GM21723 (cell line): ENCODE results near the gene PIAS1.

Source experiments
- ATAC-seq: cut with Tn5 transposase; IDR thresholded peaks from one replicate; pipeline ENCODE4 v1.9.1; 2021; ENCODE audit warnings: mild to moderate bottlenecking, moderate library complexity; ENCODE audit not compliant: unreplicated experiment

PIAS1 gene

DNA sequence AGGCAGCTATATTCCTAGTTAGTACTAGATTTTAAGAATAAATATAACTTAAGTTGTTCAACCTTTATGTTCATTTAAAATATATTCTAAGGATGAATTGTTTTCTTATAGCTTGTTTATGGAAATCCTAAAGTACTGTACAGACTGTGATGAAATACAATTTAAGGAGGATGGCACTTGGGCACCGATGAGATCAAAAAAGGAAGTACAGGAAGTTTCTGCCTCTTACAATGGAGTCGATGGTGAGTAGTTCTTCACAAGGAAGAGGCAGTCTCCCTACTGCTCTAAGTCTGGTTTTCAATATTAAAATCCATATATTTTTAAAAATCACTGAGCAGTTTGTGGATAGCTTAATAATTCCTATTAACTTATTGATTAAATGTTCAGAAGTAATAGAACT, 121.4 kb downstream of the PIAS1 start:
- ATAC-seq: no peak

DNA sequence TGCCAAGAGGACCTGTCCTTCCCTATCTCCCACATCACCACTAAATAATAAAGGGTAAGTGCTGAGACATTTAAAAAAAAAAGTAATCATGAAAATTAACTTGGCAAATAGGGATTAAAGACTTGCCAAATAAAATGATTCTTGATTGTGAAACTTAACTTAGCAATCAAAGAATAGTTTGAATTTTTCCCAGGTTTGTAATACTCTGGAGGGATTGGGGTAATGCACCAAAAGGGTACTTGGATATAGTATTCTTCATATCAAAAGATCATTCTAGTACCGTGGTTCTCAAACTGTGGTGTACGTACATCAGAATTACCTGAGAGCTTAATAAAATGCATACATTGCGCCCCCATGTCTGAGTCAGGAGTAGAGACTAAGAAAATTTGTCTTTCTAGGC, 122.5 kb downstream of the PIAS1 start:
- no peak for ATAC-seq

DNA sequence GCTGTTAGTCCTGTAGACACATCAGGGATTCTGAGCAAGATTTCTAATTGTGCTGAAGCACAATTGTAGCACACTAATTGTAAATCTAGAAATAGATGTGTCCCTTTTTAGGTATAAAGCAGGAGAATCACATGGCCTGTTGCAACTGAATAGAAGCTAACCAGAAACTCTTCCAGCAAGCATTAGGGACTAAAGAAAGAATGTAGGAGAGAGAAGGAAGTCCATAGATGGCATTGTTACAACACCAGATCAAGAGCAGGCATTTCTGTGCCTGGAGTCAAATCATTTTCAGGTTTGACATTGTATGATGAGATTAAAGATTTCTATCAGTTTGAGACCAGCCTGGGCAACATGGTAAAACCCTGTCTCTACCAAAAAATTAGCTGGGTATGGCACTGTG, 123.6 kb downstream of the PIAS1 start:
- ATAC-seq: no peak

DNA sequence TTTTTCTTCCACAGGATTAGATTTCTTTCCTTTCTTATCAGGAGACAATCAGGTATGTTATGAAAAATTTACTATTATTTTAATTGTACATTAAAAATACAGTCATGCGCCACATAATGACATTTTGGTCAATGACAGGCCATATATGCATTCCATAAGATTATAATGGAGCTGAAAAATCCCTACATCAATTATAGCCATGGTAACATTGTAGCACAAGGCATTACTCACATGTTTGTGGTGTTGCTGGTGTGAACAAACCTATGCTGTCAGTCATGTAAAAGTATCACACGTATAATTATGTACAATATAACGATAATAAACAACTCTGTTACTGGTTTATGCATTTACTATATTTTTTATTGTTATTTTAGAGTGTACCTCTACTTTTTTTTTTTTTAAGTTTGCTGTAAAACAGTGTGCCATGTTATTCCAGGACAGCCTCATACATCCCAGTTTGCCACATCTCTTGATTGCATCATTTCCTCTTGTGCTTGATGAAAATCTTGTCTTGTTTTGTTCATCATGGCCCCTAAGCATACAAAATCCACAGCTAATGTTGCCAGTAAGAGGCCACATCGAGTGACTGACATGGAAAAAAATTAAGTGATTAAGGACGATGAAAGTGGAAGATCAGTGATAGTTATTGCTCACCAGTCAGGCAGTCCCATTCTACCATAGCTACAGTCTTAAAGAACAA, 129.7 kb downstream of the PIAS1 start:
- no peak for ATAC-seq

DNA sequence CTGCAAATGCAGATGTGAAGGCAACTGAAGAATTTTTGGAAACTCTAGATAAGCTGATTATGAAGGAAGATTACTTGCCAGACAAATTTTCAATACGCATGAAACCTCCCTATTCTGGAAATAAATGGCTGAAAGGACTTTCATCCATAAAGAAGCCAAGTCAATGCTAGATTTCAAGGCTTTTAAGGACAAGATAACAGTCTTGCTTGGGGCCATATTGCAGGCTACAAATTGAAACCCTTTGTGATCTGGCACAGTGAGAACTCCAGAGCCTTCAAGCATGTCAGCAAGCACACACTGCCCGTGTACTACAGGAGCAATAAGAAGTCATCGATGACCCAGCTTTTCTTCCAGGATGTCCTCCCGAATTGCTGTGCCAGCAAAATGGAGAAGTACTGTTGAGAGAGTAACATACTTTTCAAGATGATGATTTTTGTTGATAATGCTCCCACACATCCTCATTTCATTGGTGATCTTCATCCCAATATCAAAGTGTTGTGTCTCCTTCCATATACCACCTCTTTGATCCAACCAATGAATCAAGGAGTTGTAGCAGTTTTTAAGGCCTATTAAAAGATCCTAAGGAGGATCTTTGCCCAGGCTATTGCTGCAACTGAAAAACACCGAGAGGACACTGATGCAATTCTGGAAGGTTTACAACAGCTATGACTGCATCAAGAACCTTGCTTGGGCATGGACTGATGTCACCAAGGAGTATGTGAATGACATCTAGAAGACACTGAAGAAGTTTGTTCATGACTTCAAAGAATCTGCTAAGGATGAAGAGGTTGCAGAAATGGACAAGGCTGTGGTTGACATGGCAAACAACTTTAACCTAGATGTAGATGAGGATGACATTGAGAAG, 130.7 kb downstream of the PIAS1 start:
- no peak for ATAC-seq

DNA sequence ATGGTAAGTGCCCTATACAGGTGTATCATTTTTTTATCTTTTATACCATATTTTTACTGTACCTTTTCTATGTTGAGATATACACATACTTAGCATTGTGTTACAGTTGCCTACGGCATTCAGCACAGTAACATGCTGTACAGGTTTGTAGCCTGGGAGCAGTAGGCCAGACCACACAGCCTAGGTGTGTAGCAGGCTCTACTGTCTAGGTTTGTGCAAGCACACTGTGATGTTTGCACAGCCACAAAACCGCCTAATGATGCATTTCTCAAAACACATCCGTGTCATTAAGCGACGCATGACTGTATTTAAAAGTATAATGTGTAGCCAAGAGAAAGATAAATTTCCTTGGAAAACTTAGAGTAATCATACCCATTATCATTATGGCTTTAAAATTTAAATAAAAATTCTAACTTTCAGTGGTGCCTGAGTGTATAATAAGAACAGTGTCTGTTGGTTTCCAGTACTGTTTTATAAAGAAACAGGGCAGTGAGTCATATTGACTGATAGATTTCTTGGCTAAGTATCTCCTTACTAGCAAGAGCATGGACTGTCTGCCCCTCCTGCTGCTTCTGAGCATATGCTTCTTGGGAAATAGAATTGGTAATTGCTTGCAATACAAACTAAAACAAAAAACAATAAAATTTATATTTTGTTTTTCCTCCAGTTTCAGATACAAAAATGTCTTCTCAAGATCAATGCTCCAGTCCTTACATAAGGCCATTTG, 132.7 kb downstream of the PIAS1 start:
- no peak for ATAC-seq

DNA sequence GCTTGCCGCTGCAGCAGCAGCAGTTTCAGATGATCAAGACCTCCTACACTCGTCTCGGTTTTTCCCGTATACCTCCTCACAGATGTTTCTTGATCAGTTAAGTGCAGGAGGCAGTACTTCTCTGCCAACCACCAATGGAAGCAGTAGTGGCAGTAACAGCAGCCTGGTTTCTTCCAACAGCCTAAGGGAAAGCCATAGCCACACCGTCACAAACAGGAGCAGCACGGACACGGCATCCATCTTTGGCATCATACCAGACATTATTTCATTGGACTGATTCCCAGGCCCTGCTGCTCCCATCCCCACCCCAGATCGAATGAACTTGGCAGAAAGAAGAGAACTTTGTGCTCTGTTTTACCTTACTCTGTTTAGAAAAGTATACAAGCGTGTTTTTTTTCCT, 133.4 kb downstream of the PIAS1 start:
- no peak for ATAC-seq

DNA sequence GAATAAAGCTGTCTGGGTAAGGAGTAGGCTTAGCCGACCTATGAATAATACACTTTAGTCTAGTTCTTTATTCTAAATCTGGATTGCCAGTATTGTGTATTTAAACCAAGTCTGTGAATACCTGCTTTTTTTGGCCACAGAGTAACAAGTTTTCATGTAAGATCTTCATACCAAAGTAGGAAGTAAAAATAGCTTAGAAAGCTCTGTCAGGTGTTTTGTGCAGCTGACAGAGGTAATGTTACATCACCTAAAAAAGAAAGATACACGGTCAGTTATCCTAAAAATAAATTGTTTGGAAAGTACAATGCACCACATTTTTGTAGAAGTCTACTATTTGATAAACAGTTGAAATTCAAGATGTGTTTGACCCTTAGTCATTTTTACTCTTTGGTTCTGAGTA, 134.5 kb downstream of the PIAS1 start:
- no peak for ATAC-seq

DNA sequence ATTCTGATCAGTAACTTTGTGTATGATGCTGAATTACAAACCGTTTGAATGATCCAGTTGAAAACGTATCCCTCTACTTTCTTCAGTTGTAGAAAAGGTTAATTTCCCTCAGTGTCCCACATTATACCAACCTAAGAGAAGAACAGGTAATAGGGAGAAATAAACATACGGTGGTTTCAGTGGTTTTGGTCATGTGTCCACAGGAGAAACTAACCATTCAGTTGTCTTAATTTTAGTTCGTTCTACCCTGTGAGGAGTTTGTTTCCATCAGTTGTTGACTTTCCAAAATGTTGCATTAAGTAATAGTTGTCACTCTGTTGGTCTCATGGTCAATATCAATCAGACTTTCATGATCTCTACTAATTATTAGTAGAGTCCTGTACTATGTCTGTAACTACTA, 135.9 kb downstream of the PIAS1 start:
- ATAC-seq: no peak

DNA sequence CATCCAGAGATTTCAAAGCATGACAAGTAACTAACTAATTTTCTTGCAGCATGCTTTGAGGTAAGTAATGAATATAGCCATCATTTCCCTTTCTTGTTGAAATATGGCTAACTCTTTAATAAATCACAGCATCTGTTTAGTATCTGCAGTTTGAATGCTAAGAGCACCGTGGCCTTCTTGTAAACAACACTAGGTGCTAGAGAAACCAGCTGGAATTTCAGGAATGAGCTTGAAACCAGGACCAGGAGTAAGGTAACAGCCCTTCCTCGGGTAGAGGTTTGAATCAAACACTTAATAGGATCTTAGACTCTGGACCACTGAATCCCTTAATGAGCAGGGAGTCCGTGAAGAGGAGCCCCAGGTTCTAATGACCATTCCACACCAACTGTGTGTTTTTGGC, 137.4 kb downstream of the PIAS1 start:
- ATAC-seq: no peak

DNA sequence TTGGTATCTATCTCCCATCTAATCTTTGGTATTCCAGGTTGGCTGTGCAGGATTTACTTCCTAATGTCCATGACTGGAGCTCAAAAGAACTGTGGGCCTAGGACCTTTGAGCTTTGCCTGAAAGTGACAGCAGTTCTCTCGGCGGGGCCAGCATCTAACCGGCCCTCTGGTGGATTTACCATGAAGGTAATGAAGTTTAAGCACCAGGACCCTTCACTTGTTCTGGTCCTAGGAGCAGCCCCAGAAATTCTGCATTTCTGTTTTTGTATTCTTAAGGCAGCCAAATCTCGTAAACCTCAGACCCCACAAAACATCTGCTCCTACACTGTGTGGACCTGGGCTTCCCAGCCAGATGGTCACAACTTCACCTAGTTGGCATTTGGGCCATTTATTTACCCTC, 138.0 kb downstream of the PIAS1 start:
- ATAC-seq: no peak

DNA sequence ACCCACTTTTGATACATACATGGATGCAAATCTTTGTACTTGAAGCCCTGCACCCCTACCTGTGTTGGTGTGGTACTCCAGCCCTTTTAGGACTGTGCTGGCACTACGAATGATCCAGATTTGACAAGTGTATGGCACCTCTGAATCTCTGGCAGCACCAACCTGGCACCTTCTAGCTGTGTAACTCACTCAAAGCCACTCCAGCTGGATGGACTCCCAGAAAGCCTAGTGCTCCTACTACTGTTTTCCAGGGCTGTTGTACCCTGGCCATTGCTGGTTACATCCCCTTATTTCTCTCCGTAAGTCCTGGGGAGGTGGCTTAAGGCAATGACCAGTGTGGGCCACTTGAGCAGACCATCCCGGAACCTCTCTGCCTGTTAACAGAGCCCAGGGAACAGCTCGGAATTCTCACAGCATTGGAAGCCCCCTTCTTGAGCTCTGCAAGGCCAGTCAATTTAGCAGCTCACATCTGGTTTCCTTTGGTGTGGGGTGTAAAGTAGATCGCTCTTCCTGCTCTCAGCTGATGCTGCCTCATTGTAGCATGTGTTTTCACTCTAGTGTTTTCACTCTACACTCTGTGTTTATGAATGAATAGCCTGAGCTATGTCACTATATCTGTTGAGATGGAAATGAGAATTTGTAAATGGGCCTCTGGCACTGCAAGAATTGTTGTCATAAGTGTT, 138.8 kb downstream of the PIAS1 start:
- ATAC-seq: no peak

DNA sequence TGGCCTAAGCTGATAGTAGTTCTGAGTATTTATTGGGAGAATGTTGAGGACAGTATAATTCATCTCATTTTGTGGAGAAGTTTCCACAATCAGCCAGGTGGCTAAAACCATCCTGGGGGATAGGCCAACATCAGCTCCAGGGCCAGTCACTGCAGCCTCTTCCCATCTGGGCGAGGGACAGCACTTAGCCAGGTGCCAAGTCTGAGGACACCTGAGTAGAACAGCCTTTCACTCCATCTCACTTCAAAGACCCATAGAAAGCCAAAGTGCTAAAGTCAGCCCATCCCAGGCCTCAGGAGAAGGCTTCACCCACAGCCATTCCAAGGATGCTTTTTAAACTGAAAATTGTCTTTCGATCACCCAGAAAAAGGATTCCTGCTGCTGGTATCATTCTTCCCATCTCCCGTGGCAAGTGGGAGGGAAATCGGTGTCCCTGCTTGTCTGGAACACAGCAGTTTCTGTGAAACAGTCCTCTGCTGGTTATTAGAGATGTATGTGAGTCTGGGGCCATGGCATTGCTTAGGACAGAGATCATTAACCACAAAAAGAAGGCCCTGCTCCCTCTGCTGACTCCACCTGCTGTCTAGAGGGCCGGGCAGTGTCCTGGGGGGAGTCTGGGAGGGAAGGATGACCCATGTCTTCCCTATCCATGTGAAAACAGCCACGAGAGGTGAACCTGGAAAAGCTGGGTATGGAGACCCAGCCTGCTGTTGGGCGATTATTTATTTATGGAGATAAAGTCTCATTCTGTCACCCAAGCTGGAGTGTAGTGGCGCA, 141.4 kb downstream of the PIAS1 start:
- ATAC-seq: no peak

DNA sequence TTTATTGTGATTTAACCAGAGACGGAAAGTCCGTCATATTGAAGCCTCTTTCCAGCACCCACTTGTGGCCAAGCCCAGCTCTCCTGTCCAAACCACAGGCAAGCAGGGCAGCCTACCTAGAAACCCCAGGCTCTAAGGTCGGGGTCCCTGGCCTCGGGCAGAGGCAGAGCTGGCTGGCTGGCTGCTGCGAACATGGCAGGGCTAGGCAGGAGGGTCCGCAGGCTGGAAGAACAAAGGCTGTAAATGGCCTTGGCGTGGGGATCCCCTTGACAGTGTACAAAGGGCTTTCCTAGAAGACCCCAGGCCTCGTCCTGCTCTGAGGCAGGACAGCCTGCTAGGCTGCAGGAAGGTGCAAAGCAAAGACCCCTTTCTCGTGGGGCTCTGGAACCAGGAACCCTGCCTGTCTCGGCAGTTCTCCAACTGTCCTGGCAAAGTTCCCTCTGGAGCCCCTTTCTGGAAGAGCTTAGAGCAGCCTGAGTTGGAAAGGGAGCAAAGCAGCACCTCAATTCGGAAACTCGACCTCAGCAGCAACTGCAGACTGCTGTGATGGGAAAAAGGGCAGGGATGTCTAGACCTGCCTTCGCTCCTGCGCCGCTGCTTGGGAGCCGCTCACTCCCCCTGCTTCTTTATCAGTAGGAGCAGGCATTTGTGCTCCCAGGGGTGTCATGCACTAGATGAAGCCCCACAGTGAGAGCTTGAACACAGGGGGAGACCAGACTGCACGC, 142.5 kb downstream of the PIAS1 start:
- no peak for ATAC-seq

DNA sequence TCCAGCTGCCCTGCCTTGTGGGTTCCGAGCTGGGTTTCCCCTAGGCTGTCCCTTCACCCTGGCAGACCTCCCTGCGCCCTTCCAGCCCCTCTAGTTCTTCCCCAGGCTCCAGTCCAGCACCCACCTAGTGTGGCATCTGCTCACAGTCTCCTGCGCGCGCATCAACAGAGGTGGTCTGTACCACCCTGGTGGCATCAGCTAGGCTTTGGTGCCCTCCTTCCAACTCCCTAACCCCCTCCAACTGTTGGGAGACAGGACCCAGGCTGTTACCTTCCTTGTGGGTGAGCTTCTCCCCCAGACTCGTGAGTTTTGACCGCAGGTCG, 143.0 kb downstream of the PIAS1 start:
- no peak for ATAC-seq

DNA sequence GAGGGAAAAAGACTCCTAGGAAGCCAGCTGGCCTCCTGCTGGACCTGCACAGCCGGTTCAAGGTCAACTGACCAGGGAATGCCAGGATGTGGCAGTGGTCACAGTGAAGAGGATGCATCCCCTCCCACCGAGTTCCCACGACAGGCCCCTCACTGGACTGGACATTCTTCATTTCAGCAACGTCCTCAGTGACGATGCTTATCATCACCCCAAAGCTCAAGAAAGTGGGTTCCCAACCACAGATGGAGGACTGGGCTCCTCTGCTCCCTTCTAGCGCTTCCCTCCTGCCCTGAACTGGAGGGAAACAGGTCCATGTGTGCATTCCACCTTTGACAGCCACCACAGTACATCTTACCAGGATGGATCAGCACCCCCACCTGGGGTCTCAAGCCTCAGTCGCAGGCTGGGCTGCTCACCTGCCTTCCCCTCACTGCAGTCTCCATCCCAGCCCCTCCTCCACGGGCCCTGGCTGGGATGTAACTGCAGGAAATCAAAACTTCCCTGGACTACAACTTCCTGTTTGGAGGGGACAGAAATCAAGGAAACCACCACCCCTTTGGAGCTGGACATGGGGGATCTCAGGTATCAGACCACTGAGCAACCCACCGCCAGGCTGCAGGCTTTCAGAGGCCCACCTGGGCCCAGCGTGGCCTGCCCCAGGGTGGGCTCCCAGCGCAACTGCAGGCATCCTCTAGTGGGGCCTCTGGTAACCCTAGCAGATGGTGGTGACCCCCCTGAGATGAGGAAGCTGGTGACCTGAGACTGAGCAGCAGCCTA, 143.7 kb downstream of the PIAS1 start:
- ATAC-seq: no peak

DNA sequence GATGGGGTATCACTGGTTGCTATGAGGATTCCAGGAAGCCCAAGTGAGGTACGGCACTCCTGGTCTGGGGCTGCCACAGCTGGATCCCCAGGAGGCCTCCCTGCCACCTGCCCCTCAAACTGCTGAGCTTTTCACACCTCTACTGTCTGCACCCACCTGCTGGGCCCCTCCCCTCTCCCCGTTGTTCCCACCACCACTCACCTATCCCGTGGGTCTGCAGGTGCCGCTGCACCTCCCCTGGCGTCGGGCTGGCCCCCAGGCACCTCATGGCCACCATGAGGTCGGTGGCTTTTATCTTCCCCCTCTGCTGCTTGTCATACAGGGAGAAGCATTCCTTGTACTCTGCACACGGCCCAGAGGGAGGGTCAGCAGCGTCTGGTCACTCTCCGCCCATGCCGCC, 145.2 kb downstream of the PIAS1 start:
- no peak for ATAC-seq

DNA sequence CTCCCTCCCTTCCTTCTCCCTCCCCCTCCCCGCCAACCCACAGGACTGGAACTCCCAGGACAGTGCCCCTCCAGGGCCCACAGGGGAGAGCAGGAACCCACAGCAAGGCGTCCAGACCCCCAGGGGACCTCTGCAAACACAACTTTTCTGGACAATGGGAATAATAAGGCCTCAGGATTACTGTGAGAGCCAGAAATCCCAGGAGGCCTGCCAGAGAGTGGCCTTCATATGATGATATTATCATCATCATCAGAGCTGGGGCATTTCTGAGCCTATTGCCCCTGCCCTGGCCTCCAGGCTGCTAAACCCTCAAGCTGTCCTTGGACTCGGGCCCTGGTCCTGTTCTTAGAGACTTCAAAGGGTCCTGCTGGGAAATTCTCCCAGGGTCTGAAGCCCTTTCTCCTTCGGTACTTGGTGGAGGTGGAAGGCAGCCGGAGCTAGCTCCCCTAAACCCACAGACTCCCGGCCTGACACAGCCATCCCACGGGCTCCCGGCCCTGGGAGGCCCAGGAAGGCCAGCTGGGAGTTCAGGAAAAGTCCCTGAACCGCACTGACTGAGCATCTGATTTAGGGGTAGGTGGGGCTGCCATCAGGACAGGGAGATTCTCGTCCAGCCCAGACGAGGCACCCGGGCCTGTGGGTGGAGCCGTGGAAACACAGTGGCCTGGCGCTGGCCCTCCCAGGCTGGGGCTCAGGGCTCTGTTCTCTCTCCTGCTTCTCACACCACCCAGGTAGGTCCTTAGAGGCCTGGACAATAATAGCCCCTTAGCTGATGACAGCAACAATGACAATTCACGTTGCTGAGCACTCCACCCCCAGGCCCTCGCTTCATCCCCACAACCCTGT, 146.1 kb downstream of the PIAS1 start:
- no peak for ATAC-seq
